Activated CD4-positive, alpha-beta T cell treated with anti-CD3 and anti-CD28 coated beads for 36 hours (primary cell): ENCODE results near the gene RABL2B. TPM values are rescaled to one million over a fixed set of nuclear protein-coding genes. Genes with fewer than 3 reads are reported as not detected.
"Not testable (repeated sequence)": the region's sequence is repeated elsewhere in the genome, so short reads cannot be mapped to it uniquely, and the experiment has no call there.

Experiments used
- ATAC-seq: fragments of 200-7000 bp; cut with Tn5 transposase; one replicate; pipeline ENCODE4 v1.10.0; 2021; ENCODE audit warnings: mild to moderate bottlenecking, moderate library complexity
- CTCF ChIA-PET: fragments of 350-600 bp; sonication (Branson Sonifier 250); formaldehyde crosslinking; loops from one replicate; lab custom pipeline; 2021; ENCODE audit warnings: antibody characterized with exemption; lab: Charles Lee
- POLR2A ChIA-PET: fragments of 350-600 bp; sonication (Branson Sonifier 250); formaldehyde crosslinking; loops from one replicate; lab custom pipeline; 2021; ENCODE audit warnings: antibody characterized with exemption, inconsistent platforms; lab: Charles Lee
- DNase-seq: peaks from one replicate; pipeline ENCODE4 v3.0.0-alpha.2; 2020
- H3K27ac Mint-ChIP-seq: one replicate; pipeline ENCODE4 v1.8.0; 2021; ENCODE audit warnings: mixed read lengths
- H3K27me3 Mint-ChIP-seq: one replicate; pipeline ENCODE4 v1.8.0; 2021; ENCODE audit warnings: mixed read lengths
- H3K36me3 Mint-ChIP-seq: one replicate; pipeline ENCODE4 v1.8.0; 2021; ENCODE audit warnings: low read depth, mixed read lengths
- H3K4me1 Mint-ChIP-seq: one replicate; pipeline ENCODE4 v1.8.0; 2021; ENCODE audit warnings: mixed read lengths
- H3K4me3 Mint-ChIP-seq: one replicate; pipeline ENCODE4 v1.8.0; 2021; ENCODE audit warnings: mild to moderate bottlenecking, moderate library complexity, mixed read lengths
- H3K9me3 Mint-ChIP-seq: one replicate; pipeline ENCODE4 v1.8.0; 2021; ENCODE audit warnings: low read depth, mixed read lengths
- intact Hi-C, 2 experiments: fragments of 100-400 bp; cut with DNase I in 1 of 2; cut with micrococcal nuclease in 1 of 2; formaldehyde crosslinking; loops; one replicate each; pipeline versions ENCODE4 v1.14.2 to v1.15.1; 2022 to 2024; cut with DNase I, micrococcal nuclease
- total RNA-seq, 2 experiments: library from RNA; stranded (reverse); gene quantifications; one replicate each; pipeline ENCODE4 v1.2.3, GENCODE V29; 2021

Gene RABL2B
- total RNA-seq, 2 experiments from 2014 or later = 22.4 to 27.6 TPM

- DNase-seq (peak; percentile 74), ATAC-seq (peak; percentile 64)
- H3K27ac Mint-ChIP-seq = peak overlapping the region; percentile 74
- H3K4me1 Mint-ChIP-seq, POLR2A ChIA-PET, CTCF ChIA-PET, H3K9me3 Mint-ChIP-seq, intact Hi-C loops, H3K27me3 Mint-ChIP-seq, H3K36me3 Mint-ChIP-seq: not testable (repeated sequence)
- peak overlapping the region; percentile 74 for H3K4me3 Mint-ChIP-seq
Observed at GRCh38 chr22:50756949-50757491, 26.4 kb downstream of the RABL2B start.

- H3K27ac Mint-ChIP-seq, POLR2A ChIA-PET, H3K9me3 Mint-ChIP-seq, DNase-seq, H3K27me3 Mint-ChIP-seq, intact Hi-C loops, ATAC-seq, H3K36me3 Mint-ChIP-seq, H3K4me1 Mint-ChIP-seq: not testable (repeated sequence)
- H3K4me3 Mint-ChIP-seq = peak overlapping the region; percentile 74
- CTCF ChIA-PET = interaction anchor here (0.6 kb wide), 1 partner anchor 192 kb away, joined by 3 read pairs; no protein-coding TSS in a partner anchor
Observed at GRCh38 chr22:50756406-50756805, 27.0 kb downstream of the RABL2B start.

GRCh38 chr22:50755251-50755650, 28.2 kb downstream of the RABL2B start:
- H3K4me1 Mint-ChIP-seq, CTCF ChIA-PET, ATAC-seq, intact Hi-C loops, H3K27me3 Mint-ChIP-seq, H3K27ac Mint-ChIP-seq, H3K4me3 Mint-ChIP-seq, POLR2A ChIA-PET, H3K9me3 Mint-ChIP-seq, H3K36me3 Mint-ChIP-seq, DNase-seq: not testable (repeated sequence)

GRCh38 chr22:50749302-50750074, 33.9 kb downstream of the RABL2B start:
- intact Hi-C loops, DNase-seq, H3K27ac Mint-ChIP-seq, H3K27me3 Mint-ChIP-seq, H3K9me3 Mint-ChIP-seq, CTCF ChIA-PET, ATAC-seq, H3K36me3 Mint-ChIP-seq, H3K4me3 Mint-ChIP-seq, POLR2A ChIA-PET, H3K4me1 Mint-ChIP-seq: not testable (repeated sequence)

GRCh38 chr22:50748630-50749029, 34.8 kb downstream of the RABL2B start:
- CTCF ChIA-PET = not testable (repeated sequence)

GRCh38 chr22:50747521-50747920, 35.9 kb downstream of the RABL2B start:
- POLR2A ChIA-PET, CTCF ChIA-PET, ATAC-seq: not testable (repeated sequence)

More at GRCh38 chr22:50748630-50749029, 34.8 kb downstream of the RABL2B start:
- H3K36me3 Mint-ChIP-seq, H3K27ac Mint-ChIP-seq, H3K4me3 Mint-ChIP-seq, H3K4me1 Mint-ChIP-seq, DNase-seq, H3K9me3 Mint-ChIP-seq, POLR2A ChIA-PET, ATAC-seq, H3K27me3 Mint-ChIP-seq, intact Hi-C loops: not testable (repeated sequence)

GRCh38 chr22:50744424-50744823, 39.0 kb downstream of the RABL2B start:
- ATAC-seq, H3K9me3 Mint-ChIP-seq, H3K4me1 Mint-ChIP-seq, intact Hi-C loops, H3K27me3 Mint-ChIP-seq, DNase-seq, H3K36me3 Mint-ChIP-seq, H3K27ac Mint-ChIP-seq, CTCF ChIA-PET, H3K4me3 Mint-ChIP-seq, POLR2A ChIA-PET: not testable (repeated sequence)

More at GRCh38 chr22:50747521-50747920, 35.9 kb downstream of the RABL2B start:
- H3K4me1 Mint-ChIP-seq, H3K27ac Mint-ChIP-seq, H3K27me3 Mint-ChIP-seq, H3K4me3 Mint-ChIP-seq, H3K9me3 Mint-ChIP-seq, DNase-seq, intact Hi-C loops, H3K36me3 Mint-ChIP-seq: not testable (repeated sequence)

- H3K4me1 Mint-ChIP-seq, H3K27me3 Mint-ChIP-seq, POLR2A ChIA-PET, H3K27ac Mint-ChIP-seq, CTCF ChIA-PET, H3K9me3 Mint-ChIP-seq, H3K36me3 Mint-ChIP-seq, DNase-seq, intact Hi-C loops, ATAC-seq, H3K4me3 Mint-ChIP-seq: not testable (repeated sequence)
Observed at GRCh38 chr22:50740714-50741113, 42.7 kb downstream of the RABL2B start.

- ChIA-PET POLR2A (no interaction called here), CTCF (no interaction called here)
- no peaks in the 10 kb centered on the region for H3K36me3 Mint-ChIP-seq
- no peak for ATAC-seq
- no peak overlapping the region for H3K4me3 Mint-ChIP-seq
- H3K27ac Mint-ChIP-seq = no peak overlapping the region
- H3K9me3 Mint-ChIP-seq = no peaks in the 10 kb centered on the region
- H3K27me3 Mint-ChIP-seq = no peaks in the 10 kb centered on the region
- no peaks in the 10 kb centered on the region for H3K4me1 Mint-ChIP-seq
- intact Hi-C loops = no loop called here
- DNase-seq = no peak
Observed at GRCh38 chr22:50739894-50740293, 43.5 kb downstream of the RABL2B start.

- H3K27me3 Mint-ChIP-seq = no peaks in the 10 kb centered on the region
Observed at GRCh38 chr22:50739279-50739691, 44.2 kb downstream of the RABL2B start.

GRCh38 chr22:50738649-50739227, 44.7 kb downstream of the RABL2B start:
- no peaks in the 10 kb centered on the region for H3K36me3 Mint-ChIP-seq
- POLR2A ChIA-PET = no interaction called here
- no peaks in the 10 kb centered on the region for H3K9me3 Mint-ChIP-seq
- ATAC-seq = no peak
- DNase-seq = no peak
- CTCF ChIA-PET = no interaction called here
- H3K4me1 Mint-ChIP-seq = no peaks in the 10 kb centered on the region
- no peak overlapping the region for H3K4me3 Mint-ChIP-seq
- H3K27ac Mint-ChIP-seq = no peak overlapping the region
- H3K27me3 Mint-ChIP-seq = no peaks in the 10 kb centered on the region
- intact Hi-C loops = no loop called here

More at GRCh38 chr22:50739279-50739691, 44.2 kb downstream of the RABL2B start:
- H3K4me1 Mint-ChIP-seq = no peaks in the 10 kb centered on the region
- DNase-seq (no peak), ATAC-seq (no peak)
- no peaks in the 10 kb centered on the region for H3K9me3 Mint-ChIP-seq
- H3K4me3 Mint-ChIP-seq = no peak overlapping the region
- intact Hi-C loops = no loop called here
- no peaks in the 10 kb centered on the region for H3K36me3 Mint-ChIP-seq
- no peak overlapping the region for H3K27ac Mint-ChIP-seq
- CTCF ChIA-PET = no interaction called here
- POLR2A ChIA-PET = no interaction called here
